DOHH2 (cell line): ENCODE data around the gene PAQR8.

ENCODE experiments used
- H3F3A ChIP-seq: fragments of 200-600 bp; sonication (generic), shearing (Covaris generic); 2 replicates; pipeline ENCODE4 v1.6.0; 2016; ENCODE audit warnings: antibody characterized with exemption, mild to moderate bottlenecking; ENCODE audit not compliant: control insufficient read depth, insufficient read depth
- H3K27ac ChIP-seq: fragments of 200-600 bp; sonication (generic); 2 replicates; pipeline ENCODE4 v1.5.1; 2014; ENCODE audit warnings: low read depth, mild to moderate bottlenecking, low read length, moderate library complexity
- H3K27me3 ChIP-seq: fragments of 200-600 bp; sonication (generic); 2 replicates; pipeline ENCODE4 v1.6.1; 2014; ENCODE audit warnings: mild to moderate bottlenecking, low read length, mixed read lengths; ENCODE audit not compliant: control insufficient read depth
- H3K36me3 ChIP-seq: fragments of 200-600 bp; sonication (generic); 2 replicates; pipeline ENCODE4 v1.6.1; 2014; ENCODE audit warnings: mild to moderate bottlenecking, low read length, moderate library complexity, mixed read lengths; ENCODE audit not compliant: control insufficient read depth
- H3K4me1 ChIP-seq: fragments of 200-600 bp; sonication (generic); 2 replicates; pipeline ENCODE4 v1.6.1; 2014; ENCODE audit warnings: mild to moderate bottlenecking, low read length, mixed read lengths; ENCODE audit not compliant: control insufficient read depth
- H3K4me2 ChIP-seq: fragments of 200-600 bp; sonication (generic); 2 replicates; pipeline ENCODE4 v1.6.0; 2014; ENCODE audit warnings: mild to moderate bottlenecking, low read length, moderate library complexity
- H3K4me3 ChIP-seq: fragments of 200-600 bp; sonication (generic); 2 replicates; pipeline ENCODE4 v1.5.1; 2014; ENCODE audit warnings: mild to moderate bottlenecking, low read length, mixed read lengths
- H3K79me2 ChIP-seq: fragments of 200-600 bp; sonication (generic); 2 replicates; pipeline ENCODE4 v1.6.1; 2014; ENCODE audit warnings: mild to moderate bottlenecking, low read length, mixed read lengths; ENCODE audit not compliant: control insufficient read depth
- H3K9me2 ChIP-seq: fragments of 200-600 bp; sonication (generic); replicated peaks from 2 replicates; pipeline ENCODE4 v1.6.1; 2014; ENCODE audit warnings: mild to moderate bottlenecking, low read length, mixed read lengths; ENCODE audit not compliant: control insufficient read depth
- H3K9me3 ChIP-seq: fragments of 200-600 bp; sonication (generic); 2 replicates; pipeline ENCODE4 v1.6.1; 2014; ENCODE audit warnings: antibody characterized with exemption, low read length, mixed read lengths; ENCODE audit not compliant: control insufficient read depth, insufficient read depth
- H4K20me1 ChIP-seq: fragments of 200-600 bp; sonication (generic); 2 replicates; pipeline ENCODE4 v1.6.0; 2014; ENCODE audit warnings: low read depth, mild to moderate bottlenecking, antibody characterized with exemption, low read length, moderate library complexity; ENCODE audit not compliant: control insufficient read depth, insufficient read depth
- CTCF ChIP-seq: fragments of 200-600 bp; sonication (generic); IDR thresholded peaks from one replicate; pipeline ENCODE4 v1.5.1; 2014; ENCODE audit warnings: antibody characterized with exemption, mild to moderate bottlenecking, low read depth, low read length; ENCODE audit not compliant: poor library complexity, severe bottlenecking
- EZH2phosphoT487 ChIP-seq: fragments of 200-600 bp; sonication (generic); IDR thresholded peaks from 2 replicates; pipeline ENCODE4 v1.6.1; 2017; ENCODE audit warnings: borderline replicate concordance, mild to moderate bottlenecking, antibody characterized with exemption, low read length, moderate library complexity, mixed read lengths

PAQR8 gene

DNA sequence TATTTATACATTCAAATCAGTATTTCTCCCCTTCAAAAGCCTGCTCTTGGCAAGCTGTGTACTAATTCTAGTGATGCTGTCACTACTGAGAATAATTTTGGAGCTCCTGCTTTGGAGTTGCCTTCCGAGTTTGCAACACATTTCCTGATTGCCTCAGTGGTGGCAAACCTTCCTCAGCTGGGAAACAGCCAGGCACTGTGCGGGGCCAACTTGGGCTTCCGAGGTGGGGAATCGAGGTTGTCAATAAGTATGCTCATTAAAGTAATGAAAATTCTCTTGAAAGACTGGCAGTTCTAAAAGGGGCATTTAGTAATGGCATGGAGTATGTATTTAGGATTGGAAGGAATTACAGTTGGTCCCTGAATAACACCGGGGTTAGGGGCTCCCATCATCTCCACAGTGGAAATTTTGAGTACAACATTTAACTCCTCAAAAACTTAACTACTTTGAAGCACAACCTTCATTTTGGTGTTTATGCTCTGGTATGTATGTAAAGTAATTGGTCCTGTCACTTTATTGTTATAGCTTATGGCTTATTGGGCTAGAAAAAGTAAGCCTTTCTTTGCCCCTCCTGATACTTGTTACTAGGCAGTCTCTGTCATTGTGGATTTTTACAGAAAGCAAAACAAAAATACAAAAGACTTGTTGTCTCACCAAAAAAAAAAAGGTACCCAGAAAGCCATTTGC lies 2.7 kb downstream of the PAQR8 start:
- Histone ChIP-seq H3K27me3 (no peaks in the 10 kb centered on the region), H3K9me2 (no peaks in the 10 kb centered on the region), H3K4me3 (no peak overlapping the region), H3K36me3 (peaks cover 18% of the 10 kb centered on the region), H3K9me3 (no peaks in the 10 kb centered on the region), H3K79me2 (peaks cover 35% of the 10 kb centered on the region), H3K4me1 (peaks cover 30% of the 10 kb centered on the region), H3K27ac (no peak overlapping the region), H3K4me2 (no peak overlapping the region), H4K20me1 (no peaks in the 10 kb centered on the region), H3F3A (peaks cover 10% of the 10 kb centered on the region)
- TF ChIP-seq EZH2phosphoT487 (no peak), CTCF (no peak)

DNA sequence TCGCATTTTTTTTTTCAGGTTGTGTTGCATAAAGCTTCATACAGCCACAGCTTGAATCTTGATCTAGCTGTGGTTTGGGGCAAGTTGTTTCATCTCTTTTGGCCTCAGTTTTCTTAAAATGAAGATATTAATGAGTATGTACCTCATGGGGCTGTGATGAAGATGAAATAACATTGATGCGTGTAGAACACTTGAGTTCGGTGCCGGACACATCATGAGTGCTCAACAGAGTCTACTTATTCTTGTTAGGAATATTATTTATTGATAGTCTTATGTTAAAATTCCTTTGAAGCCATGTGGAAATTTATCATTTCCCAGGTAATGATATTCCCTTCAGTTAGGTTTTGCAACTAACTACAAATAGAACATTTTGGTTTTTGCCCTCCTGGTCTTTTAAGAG lies 3.4 kb downstream of the PAQR8 start:
- TF ChIP-seq EZH2phosphoT487 (no peak), CTCF (no peak)
- H3K4me3 ChIP-seq = no peak overlapping the region
- no peaks in the 10 kb centered on the region for H3K9me2 ChIP-seq
- H3K27me3 ChIP-seq = no peaks in the 10 kb centered on the region
- H4K20me1 ChIP-seq = no peaks in the 10 kb centered on the region
- peaks cover 3% of the 10 kb centered on the region for H3F3A ChIP-seq
- H3K4me1 ChIP-seq = peaks cover 23% of the 10 kb centered on the region
- H3K79me2 ChIP-seq = peaks cover 38% of the 10 kb centered on the region
- H3K4me2 ChIP-seq = no peak overlapping the region
- no peak overlapping the region for H3K27ac ChIP-seq
- H3K9me3 ChIP-seq = no peaks in the 10 kb centered on the region
- peaks cover 18% of the 10 kb centered on the region for H3K36me3 ChIP-seq

DNA sequence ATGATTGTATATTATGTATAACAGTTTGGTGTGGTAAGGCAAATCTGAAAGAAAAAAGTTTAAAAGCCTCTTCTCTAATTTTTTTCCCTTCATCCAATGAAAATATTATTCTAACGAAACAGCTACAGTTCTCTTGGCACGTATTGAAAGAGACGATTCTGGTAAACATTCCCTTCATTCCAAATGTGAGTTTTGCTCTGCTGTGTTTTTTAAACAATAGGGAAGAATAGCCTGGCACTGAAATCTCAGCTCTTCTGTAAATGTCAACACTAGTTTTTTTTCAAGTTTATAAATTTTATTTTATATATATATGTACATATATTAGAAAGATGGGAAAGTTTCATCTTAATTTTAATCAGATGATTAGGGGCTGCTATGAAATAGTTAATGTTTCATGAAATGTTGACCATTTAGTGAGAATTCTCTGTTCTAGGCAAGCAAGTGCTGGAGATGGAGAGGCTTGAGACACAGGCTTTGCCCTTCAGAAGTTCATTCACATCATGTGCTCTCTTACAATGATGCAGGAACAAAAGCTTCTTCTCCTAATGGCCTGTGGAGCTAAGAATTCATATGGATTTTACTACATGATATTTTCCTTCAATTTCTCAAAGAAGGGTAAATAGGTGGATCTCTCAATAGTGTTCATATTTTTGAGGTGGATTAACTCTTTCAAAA lies 4.1 kb downstream of the PAQR8 start:
- Histone ChIP-seq H3K79me2 (peaks cover 38% of the 10 kb centered on the region), H3K9me3 (no peaks in the 10 kb centered on the region), H3K4me2 (no peak overlapping the region), H3K4me1 (peaks cover 17% of the 10 kb centered on the region), H3K4me3 (no peak overlapping the region), H3K27me3 (no peaks in the 10 kb centered on the region), H3K36me3 (peaks cover 18% of the 10 kb centered on the region), H3F3A (no peaks in the 10 kb centered on the region), H3K27ac (no peak overlapping the region), H3K9me2 (no peaks in the 10 kb centered on the region), H4K20me1 (no peaks in the 10 kb centered on the region)
- no peak for TF ChIP-seq CTCF
- no peak for TF ChIP-seq EZH2phosphoT487
